COLO668 (cell line): ENCODE measurements around the gene STARD10.
A peak's percentile ranks its signal among the peaks of the same experiment; 100 is the strongest.
"Not testable (repeated sequence)": the region's sequence is repeated elsewhere in the genome, so short reads cannot be mapped to it uniquely, and the experiment has no call there.

Experiments
- DNase-seq: peaks from one replicate; lab custom pipeline; 2025; ENCODE audit not compliant: unreplicated experiment; lab: John Stamatoyannopoulos, UW

STARD10 gene

GRCh38 chr11:72808331-72808798 is 14.5 kb upstream of the STARD10 start:
- no peak for DNase-seq

GRCh38 chr11:72807792-72808191 is 13.9 kb upstream of the STARD10 start:
- no peak for DNase-seq

GRCh38 chr11:72807021-72807693 is 13.3 kb upstream of the STARD10 start:
- DNase-seq = no peak

GRCh38 chr11:72806378-72806777 is 12.5 kb upstream of the STARD10 start:
- DNase-seq = not testable (repeated sequence)

- DNase-seq = no peak
Observed at GRCh38 chr11:72805216-72805615, 11.4 kb upstream of the STARD10 start.

- DNase-seq = no peak
Observed at GRCh38 chr11:72802822-72803221, 9.0 kb upstream of the STARD10 start.

GRCh38 chr11:72799441-72799840 is 5.6 kb upstream of the STARD10 start:
- no peak for DNase-seq

GRCh38 chr11:72798361-72798760 is 4.5 kb upstream of the STARD10 start:
- DNase-seq = no peak

GRCh38 chr11:72793076-72793424 is 797 bp downstream of the STARD10 start:
- DNase-seq = no peak

- DNase-seq = peak; percentile 6
Observed at GRCh38 chr11:72792437-72793021, 1.3 kb downstream of the STARD10 start.

GRCh38 chr11:72791228-72791627 is 2.6 kb downstream of the STARD10 start:
- DNase-seq = not testable (repeated sequence)

GRCh38 chr11:72789493-72790131 is 4.2 kb downstream of the STARD10 start:
- no peak for DNase-seq

GRCh38 chr11:72788241-72788640 is 5.6 kb downstream of the STARD10 start:
- DNase-seq = no peak

GRCh38 chr11:72787216-72788104 is 6.4 kb downstream of the STARD10 start:
- DNase-seq = peak; percentile 92

- peak; percentile 92 for DNase-seq
Observed at GRCh38 chr11:72786305-72787215, 7.3 kb downstream of the STARD10 start.

- DNase-seq = no peak
Observed at GRCh38 chr11:72784662-72785061, 9.2 kb downstream of the STARD10 start.

- no peak for DNase-seq
Observed at GRCh38 chr11:72783144-72783905, 10.5 kb downstream of the STARD10 start.

- peak; percentile 64 for DNase-seq
Observed at GRCh38 chr11:72782081-72782920, 11.5 kb downstream of the STARD10 start.
